GM19455 (cell line): ENCODE data around the gene TGFBR1.

Experiments used
- ATAC-seq: cut with Tn5 transposase; IDR thresholded peaks from one replicate; pipeline ENCODE4 v1.9.1; 2021; ENCODE audit not compliant: unreplicated experiment

TGFBR1 gene

DNA sequence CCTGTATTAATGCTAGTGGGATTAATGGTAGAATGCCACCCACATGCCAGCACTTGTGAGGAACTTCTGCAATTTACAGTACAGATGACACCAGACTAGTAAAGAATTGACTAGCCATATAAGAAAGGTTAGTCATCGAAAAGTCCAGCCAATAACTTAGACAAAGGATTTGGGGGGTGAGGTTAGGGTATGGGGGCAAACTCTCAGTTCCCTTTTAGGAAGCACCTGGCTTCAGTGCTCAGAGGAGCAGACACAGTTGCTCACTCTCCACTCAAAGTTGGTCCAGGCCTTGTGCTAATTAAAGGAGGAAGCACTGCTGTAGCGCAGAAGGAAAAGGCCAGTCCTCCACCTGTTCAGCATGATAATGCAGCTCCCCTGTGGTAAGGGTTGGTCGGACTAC is 25.2 kb downstream of the TGFBR1 start:
- peak; percentile 60 for ATAC-seq

DNA sequence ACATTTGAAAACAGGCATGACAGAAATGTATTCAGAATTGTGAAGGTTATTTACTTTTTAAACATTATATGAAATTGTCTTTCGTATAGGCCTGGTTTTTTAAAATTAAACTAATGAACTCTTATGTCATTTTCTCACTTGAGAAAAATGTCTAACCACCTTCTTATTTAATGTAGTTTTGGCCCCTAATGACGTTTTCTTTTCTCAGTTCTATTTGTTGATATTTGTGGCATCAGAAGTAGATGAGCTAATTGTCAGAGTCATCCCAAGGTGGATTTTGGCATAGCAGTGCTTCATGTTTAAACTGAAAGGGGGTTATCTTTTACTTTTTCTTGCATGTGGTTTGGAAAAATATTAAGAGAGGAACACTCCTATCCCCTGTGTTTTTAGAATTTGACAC is 28.2 kb downstream of the TGFBR1 start:
- ATAC-seq, result no peak

DNA sequence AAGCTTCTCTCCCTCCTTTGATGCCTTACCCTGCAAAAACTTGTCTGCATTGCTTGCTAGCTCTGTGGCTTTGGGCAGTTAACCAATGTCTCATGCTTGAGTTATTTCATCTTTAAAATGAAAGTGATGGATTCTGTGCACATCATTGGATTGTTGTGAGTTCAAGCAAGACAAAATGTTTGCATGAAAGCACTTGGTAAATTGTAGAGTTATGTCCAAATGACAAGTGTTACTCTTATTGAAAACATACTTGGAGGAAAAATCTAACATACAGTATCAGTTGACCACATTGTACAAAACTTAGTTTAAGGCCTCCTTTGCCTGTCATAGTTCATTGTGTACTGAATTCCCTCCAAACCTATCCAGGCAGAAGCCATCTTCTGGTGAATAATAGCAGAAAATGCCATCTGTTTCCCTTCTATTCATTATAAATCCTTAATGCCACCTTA is 30.0 kb downstream of the TGFBR1 start:
- no peak for ATAC-seq

DNA sequence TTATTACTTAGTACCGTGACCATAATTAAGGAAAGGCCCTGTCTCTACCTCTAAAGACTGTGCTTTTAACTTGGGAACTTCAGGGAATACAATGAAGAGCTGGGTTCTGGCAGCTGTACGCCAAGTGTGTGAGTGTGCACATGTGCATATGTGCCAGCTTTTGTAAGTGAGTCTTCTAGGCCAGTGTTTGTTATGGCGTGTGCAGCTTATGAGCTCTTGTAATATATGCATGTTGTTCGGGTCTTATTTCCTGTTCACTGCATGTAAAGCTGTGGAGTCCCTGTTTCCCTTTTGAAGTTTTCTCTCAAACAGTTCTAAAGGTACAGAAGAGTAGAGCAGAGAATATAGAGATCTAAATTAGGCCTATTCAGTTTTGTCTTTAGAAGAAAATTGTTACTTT is 30.5 kb downstream of the TGFBR1 start:
- peak; percentile 54 for ATAC-seq

DNA sequence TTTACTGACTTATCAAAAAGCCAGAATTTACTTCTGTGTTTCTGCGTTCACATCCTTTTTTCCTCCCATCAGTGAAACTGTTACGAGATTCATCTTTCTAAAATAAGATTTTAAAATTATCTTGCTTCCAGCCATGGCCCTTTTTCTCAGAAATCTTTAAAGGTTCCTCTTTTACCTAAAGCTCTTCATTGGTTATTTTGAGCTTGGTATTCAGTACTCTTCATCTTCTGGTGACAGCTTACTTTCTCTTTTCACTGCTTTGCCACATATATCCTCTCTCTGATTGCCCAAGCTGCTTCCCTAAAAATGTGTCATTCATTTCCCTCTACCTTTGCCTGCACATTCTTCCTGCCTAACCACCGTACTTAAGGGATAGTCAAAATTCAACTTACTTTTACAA is 32.3 kb downstream of the TGFBR1 start:
- no peak for ATAC-seq

DNA sequence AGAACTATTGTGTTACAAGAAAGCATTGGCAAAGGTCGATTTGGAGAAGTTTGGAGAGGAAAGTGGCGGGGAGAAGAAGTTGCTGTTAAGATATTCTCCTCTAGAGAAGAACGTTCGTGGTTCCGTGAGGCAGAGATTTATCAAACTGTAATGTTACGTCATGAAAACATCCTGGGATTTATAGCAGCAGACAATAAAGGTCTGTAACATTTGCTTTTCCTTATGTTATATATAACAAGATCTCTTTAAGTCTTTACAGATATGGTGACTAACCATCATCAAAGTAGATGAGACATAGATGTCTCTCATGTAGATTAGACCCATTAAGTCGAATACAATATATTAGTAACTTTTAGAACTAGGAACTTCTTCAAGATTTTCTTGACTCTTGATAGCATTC is 33.0 kb downstream of the TGFBR1 start:
- no peak for ATAC-seq

DNA sequence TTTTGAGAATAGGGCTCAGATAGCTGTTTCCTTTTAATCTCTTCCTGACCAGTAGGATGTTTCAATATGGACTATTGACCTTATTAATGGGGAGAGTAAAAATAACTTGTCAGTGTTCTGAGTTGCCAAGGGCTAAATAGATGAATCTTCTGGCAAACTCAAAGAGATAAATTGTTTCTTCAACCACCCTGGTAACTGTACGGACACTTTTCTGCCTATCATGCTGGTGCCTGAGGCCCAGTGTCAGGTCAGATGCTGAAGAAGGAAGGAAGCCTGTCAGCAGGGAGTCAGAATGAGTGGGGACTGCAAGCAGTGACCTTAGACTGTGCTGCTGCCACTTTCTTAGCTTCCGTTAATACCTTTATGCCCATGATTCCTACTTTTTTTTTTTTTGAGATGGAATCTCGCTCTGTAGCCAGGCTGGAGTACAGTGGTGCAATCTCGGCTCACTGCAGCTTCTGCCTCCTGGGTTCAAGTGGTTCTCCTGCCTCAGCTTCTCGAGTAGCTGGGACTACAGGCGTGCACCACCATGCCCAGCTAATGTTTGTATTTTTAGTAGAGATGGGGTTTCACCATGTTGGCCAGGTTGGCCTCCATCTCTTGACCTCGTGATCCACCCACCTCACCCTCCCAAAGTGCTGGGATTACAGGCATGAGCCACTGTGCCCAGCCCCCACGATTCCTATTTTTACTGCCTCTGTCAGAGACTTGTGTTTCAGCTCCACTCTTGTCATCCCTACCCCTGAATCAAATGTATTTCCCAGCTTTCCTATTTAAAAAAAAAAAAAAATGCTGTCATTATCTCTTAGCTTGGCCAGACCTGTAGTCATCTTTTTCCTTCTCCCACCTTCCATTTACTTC is 33.7 kb downstream of the TGFBR1 start:
- ATAC-seq, result no peak

DNA sequence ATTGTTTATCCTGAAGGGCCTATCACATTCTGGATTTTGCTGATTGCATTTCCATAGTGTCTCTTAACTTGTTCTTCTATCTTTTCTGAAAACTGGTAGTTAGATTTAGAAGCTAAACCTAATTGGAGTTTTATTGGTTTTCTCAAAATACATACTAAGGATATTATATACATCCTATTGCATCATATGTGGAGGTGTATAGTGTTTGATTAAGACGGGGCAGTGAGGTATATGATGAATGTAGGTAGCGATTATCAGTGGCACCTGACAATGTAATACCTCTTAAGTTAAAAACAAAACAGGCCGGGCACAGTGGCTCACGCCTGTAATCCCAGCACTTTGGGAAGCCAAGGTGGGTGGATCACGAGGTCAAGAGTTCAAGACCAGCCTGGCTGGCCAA is 35.0 kb downstream of the TGFBR1 start:
- ATAC-seq, result no peak

DNA sequence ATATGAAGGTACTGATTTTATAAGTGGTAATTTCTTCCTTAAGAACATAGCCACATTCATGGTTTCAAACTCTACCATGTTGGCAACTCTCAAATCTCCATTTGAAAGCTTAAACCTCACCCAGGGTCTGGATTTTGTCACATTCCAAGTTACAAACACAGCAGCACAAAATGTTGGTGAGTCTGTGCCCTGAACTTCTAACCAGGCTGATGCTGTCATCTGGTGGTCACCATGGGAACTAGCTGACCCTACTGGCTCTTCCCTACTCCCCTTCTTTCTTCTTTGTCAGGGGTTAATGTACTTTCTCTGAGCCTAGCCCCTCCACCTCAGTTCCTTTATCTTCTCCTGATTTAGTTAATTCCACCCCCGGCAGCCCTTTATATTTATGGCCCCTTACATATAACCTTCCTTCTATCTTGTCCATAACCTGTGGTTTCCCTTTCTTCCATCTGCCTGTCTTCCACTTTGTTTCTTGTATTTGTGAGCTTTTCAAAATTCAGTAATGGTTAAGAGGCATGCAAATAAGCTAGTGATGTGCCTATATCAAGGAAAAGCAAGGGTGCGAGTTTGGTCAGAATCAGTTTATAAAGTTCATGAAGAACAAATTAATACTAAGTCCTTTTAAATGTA is 35.9 kb downstream of the TGFBR1 start:
- no peak for ATAC-seq

DNA sequence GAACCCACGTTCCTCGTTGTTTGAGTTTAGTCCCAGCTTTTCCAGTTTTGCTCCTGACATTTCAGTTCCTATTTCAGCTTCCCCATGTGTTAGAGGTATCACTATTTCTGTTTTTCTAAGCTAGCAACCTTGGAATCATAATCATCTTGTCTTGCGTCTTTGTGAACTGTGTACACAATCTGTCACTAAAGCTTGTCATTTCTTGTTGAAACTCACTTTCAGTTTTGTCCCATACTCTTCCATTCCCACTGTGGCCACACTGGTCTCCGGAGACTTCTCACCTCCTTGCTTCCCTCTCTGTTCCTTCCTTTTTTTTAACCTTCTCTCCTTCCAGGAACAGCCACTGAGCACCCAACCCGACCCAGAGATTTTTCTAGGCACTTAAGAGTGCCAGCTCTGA is 36.9 kb downstream of the TGFBR1 start:
- no peak for ATAC-seq

DNA sequence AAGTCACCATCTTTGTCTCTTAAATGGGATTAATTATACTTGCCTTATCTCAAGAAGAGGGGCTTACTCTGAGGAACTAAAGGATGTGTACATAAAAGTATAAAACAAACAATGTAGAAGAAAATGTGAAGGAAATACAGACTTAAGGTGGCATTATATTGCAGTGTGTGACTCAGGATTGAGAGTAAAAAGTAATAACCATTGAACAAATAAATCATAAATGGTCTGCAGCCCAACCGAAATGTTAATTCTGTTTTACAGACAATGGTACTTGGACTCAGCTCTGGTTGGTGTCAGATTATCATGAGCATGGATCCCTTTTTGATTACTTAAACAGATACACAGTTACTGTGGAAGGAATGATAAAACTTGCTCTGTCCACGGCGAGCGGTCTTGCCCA is 37.4 kb downstream of the TGFBR1 start:
- no peak for ATAC-seq

DNA sequence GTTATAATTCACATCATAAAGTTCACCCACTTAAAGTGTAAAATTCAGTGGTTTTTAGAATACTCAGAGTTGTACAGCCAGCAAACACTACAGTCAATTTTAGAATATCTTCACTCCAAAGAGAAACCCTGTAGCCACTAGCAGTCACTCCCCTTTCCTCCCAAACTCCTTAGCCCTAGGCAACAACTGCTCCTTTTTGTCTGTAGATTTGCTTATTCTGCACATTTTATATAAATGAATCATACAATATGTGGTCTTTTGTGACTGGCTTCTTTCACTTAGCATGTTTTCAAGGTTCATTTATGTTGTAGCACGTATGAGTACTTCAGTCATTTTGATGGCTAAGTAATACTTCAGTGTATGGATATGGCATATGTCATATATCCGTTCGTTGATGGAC is 38.7 kb downstream of the TGFBR1 start:
- no peak for ATAC-seq

DNA sequence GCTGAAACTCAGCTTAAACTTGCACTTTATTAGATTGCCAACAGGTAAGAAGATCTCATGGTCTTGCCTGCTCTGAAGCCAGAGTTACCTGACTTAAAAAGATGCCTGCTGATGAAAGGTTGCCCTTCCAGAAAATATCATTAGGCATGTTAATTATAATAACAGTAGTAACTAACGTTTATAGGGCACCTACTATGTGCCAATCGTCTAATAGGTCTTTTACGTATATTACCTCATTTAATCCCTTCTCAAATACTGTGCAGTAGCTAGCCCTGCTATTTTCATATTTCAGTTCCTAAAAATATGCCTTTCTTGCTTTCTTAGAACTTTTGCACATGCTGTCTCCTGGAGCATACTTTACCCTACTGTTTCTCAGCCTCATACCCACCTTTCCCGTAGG is 40.1 kb downstream of the TGFBR1 start:
- ATAC-seq, result no peak

DNA sequence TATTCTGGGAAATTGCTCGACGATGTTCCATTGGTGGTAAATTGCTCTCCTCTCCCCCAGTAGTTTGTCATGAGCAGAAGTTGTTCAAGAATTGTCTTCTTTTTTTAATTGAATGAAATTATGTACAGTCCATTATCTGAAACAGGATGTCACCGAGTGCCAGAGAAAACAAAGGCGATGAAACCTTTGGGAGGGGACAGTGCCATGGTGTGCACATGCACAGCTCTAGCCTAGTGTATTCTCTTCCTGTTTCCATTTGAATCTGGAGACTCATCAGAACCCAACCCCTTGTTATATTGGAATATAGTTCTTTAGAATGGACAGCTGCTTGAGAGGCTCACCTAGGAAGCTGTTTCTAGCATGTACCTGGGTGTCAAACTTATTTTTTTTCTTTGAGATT is 41.7 kb downstream of the TGFBR1 start:
- no peak for ATAC-seq

DNA sequence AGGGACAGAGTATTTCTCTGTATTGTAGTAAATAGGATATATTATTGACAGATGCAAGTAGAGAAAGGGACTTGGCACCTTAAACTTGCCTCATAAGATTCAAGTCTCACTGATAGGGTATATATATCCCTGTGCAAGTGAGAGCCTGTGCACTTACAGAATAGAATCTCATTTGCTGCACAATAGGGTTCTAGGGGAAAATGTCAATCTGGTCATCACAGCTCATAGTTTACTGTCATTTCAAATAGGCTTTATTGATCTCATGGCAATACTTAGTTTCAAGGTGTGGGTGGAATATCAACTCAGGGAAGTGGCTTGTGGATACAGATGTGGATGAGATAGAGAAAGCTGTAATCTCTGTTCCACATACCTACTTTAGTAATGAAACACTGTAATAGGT is 42.3 kb downstream of the TGFBR1 start:
- ATAC-seq, result no peak

DNA sequence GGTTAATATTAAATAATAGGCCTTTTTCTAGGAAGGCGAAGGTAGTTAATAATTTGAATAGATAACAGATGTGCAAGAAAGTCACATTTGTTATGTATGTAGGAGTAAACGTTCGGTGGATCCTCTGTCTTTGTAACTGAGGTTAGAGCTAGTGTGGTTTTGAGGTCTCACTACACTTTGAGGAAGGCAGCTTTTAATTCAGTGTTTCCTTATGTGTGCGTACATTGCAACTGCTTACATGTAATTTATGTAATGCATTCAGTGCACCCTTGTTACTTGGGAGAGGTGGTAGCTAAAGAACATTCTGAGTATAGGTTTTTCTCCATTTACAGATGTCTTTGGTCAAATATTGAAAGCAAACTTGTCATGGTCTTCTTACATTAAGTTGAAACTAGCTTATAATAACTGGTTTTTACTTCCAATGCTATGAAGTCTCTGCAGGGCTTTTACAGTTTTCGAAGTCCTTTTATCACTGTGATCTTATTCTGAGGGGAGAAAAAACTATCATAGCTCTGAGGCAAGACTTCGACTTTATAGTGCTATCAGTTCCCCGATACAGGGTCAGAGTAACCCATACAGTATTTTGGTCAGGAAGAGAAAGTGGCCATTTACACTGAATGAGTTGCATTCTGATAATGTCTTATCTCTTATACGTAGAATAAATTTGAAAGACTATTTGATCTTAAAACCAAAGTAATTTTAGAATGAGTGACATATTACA is 45.7 kb downstream of the TGFBR1 start:
- ATAC-seq, result no peak

DNA sequence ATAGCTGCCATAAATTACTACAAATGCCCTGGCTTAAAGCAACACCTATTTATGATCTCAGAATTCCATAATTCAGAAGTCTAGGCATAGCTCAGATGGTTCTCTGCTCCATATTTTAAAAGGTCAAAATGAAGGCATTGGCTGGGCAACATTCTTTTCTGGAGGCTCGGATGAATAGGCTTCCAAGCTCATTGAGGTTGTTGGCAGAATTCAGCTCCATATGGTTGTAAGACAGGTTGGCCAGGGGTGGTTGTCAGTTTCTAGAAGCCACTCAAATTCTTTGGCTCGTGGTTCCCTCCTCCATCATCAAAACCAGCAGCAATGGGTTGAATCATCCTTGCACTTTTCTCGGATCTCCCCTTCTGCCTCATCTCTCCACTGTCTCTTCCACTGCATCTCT is 49.4 kb downstream of the TGFBR1 start:
- ATAC-seq, result no peak

DNA sequence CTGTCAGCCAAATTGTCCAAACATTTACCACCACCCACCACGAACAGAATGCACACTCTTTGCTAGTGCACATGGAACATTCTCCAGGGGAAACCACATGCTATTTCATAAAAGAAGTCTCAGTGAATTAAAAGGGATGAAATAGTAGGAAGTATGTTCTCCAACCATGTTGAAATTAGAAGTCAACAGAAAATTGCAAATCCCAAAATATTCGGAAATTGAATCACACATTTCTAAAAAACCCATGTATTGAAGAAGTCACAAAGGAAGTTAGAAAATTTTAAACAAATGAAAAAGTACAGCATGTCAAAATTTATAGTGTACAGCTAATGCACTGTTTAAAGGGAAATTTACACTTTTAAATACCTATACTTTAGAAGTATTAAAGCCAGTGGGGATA is 50.8 kb downstream of the TGFBR1 start:
- no peak for ATAC-seq

DNA sequence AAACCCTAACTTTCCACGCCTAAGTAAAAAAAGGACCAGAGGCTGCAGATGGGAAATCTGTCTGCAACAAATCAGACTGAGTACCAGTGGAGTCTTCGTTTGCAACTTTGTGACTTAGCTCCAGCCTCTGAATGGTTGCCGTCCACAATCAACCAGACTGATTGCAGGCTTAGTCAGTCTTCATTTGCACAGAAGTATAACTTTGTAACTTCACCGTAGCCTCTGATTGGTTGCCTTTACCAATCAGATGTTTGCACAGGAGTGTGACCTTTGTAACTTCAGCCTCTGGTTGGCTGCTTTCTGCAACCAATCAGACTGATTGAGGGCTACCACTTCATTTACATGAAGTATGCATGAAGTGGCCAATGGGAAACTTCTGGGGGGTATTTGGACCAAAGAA is 53.7 kb downstream of the TGFBR1 start:
- ATAC-seq, result no peak

DNA sequence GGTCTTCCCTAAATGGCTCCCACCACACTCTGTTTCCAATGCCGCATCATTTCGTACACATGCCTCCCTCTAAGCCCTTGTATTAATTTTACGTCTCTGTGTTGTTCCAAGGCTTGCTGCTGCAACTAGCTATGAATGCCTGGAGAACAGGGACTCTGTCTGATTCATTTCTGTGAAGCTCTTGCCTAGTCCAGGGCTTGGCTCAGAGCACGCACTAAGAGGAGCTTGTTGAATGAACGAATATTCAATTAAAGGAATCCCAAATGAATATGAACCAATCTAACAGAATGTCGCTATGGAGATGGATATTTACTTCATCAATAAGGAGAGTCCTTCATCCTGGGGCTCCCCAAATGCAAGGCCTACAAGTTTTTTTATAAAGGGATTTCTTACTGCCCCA is 55.3 kb downstream of the TGFBR1 start:
- no peak for ATAC-seq

DNA sequence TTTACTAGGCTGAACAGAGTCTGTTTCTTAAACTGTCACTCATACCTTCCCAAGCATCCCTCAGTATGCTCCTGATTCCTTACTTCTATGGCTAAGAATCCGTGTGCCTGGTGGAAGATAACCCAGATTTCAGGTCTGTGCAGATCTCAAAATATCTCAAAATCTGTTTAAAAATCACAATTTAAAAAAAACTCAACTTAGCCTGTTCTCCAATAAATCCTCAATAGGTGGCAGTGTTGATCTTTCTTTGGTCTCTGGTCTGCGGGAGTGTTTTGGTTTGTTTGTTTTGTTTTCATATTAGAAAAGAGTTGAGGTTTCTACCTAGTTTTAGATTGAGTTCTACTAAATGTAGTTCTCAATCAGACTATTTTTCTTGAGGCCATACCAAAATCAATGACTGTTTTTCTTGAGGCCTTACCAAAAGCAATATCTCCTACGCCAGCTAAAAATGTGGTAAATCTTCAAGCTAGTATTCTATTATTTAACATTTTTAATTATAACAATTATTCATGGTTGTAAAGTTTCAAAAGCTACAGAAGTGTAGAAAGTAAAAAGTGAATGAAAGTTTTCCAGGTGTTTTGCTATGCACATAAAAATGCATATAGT is 57.9 kb downstream of the TGFBR1 start:
- ATAC-seq, result peak; percentile 54

DNA sequence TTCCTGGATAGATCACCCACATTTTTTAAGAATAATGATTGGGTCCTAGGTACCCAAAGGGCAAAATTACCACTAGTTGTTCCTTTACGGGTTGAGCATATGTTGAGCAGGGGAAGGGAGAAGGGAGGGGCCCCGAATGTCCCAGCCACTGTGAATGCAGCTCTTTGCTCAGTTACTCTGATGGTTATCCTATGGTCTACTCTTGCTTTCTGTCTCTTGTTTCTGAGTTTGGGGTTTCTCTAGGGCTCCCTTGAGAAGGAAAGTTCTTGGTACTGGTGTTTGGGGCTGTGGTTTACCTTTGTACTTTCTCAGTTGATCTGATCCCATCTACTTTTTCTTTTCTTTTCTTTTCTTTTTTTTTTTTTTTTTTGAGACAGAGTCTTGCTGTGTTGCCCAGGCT is 61.2 kb downstream of the TGFBR1 start:
- ATAC-seq, result no peak
